ENCODE measurements around the gene HMGB2.

The HMGB2 gene

GRCh38 chr4:173288296-173288695 lies 45.9 kb downstream of the HMGB2 start:
- DNase-seq: peak; percentile 75 to 78

DNA sequence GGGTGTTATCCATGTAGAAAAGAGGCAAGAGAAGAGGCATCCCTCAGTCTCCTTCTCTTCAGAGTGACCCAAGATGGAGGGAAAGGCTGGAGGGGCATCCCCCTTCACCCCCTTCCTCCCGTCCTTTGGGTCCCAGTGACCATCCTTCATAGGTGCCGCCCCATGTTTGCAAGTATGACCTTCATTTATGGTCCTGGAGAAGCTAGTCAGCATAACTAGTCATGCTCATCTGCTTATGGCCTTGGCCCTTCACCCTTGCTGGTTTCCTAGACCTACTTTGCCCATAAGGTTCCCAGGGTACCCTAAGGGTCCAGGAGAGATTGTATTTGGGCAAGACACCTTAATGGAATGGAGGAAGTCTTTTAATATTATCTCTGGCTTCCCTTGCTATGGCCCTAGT lies 46.7 kb downstream of the HMGB2 start:
- DNase-seq: no peak

DNA sequence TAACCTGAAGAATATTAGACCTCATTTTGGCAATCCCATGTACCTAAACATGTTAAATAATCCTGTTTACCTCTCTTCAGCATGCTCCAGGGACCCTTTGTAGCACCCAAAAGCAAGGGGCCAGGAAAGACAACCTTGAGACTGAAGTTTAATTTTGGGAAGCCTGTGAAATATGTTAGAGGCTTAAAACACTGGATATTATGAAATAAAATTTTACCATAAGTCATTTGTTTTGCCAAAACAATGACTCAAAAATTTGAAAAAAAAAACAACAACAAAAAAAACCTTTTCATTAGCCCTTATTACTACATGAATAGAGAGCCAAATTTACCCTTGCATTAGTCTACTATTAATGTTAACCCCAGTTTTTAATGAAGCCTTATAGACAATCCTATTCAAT lies 49.7 kb downstream of the HMGB2 start:
- no peak for DNase-seq

DNA sequence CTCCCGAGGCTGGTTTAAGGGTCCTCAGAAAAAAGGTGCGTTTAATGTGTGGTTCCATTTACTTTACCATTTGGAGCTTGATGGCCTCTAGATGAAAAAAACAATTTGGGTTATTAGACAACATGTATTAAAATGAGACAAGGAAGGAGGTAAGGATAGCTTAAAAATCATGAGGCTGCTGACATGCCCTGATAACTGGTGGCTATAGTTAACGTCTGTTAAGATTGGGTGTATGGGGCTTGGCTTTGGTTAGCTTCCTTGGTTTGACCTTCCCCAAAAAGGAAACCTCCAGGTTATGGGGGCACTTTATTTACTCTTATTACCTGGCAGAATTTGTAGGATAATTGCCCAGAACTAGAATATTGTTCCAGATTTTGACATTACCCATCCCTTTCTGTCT lies 51.5 kb downstream of the HMGB2 start:
- no peak for DNase-seq

DNA sequence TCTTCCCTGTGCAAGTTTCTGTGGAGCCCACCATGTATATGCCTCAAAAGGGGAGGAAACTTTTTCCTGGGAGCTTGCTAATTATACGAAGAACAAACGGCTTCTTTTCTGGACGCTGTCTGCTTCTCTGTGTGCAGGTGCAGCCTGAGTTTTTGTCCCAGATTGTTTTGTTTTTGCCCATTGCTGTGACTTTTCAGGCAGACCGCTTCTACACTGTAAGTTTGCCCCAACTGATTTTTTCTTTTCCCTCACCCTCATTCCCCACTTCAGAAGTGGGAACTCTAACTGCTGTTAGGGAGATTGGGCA lies 51.9 kb downstream of the HMGB2 start:
- DNase-seq: no peak

GRCh38 chr4:173281406-173282255 lies 52.5 kb downstream of the HMGB2 start:
- peak; percentile 27 to 43 for DNase-seq

Measured in inflammatory macrophage (primary cell).